Ovary (tissue), 9 donors: ENCODE measurements around the gene MAP4K4. TPM values are rescaled to one million over a fixed set of nuclear protein-coding genes. Genes with fewer than 3 reads are reported as not detected.

Experiments used
- DNase-seq, 5 donors: peaks; one replicate each; pipeline ENCODE4 v3.0.0-alpha.2; 2019 to 2020
- H3K27ac ChIP-seq, 2 donors: fragments of 200-600 bp; one replicate each; pipeline versions ENCODE4 v1.5.1 to v1.8.0; 2019 to 2022
- H3K27me3 ChIP-seq: fragments of 200-600 bp; one replicate; pipeline ENCODE4 v1.8.0; 2022
- H3K36me3 ChIP-seq: fragments of 200-600 bp; sonication (generic); one replicate; pipeline ENCODE4 v1.5.1; 2019
- H3K4me1 ChIP-seq: one replicate; pipeline ENCODE4 v1.8.1; 2013; ENCODE audit warnings: mild to moderate bottlenecking, moderate library complexity; ENCODE audit not compliant: insufficient read depth
- H3K4me3 ChIP-seq: fragments of 200-600 bp; sonication (generic); one replicate; pipeline ENCODE4 v1.5.1; 2017
- H3K9me3 ChIP-seq, 2 donors: fragments of 200-600 bp in 1 of 2; sonication (generic) in 1 of 2; one replicate each; pipeline versions ENCODE4 v1.5.1 to v1.8.1; 2013 to 2019; ENCODE audit warnings: mild to moderate bottlenecking in 1 of 2, moderate library complexity in 1 of 2
- CTCF ChIP-seq, 3 donors: fragments of 450-650 bp in 2 of 3; fragments of 200-600 bp in 1 of 3; IDR thresholded peaks; one replicate each; pipeline versions ENCODE4 v1.5.1 to v1.8.0; 2016 to 2022; ENCODE audit warnings: antibody characterized with exemption in 3 of 3, mild to moderate bottlenecking in 1 of 3
- EP300 ChIP-seq: sonication (generic); formaldehyde crosslinking; IDR thresholded peaks from one replicate; pipeline ENCODE4 v1.6.1; 2017; ENCODE audit warnings: antibody characterized with exemption
- POLR2A ChIP-seq: fragments of 450-650 bp; IDR thresholded peaks from one replicate; pipeline ENCODE4 v1.6.1; 2017; ENCODE audit warnings: antibody characterized with exemption, mild to moderate bottlenecking, moderate library complexity
- WGBS, 3 donors: extraction: QIAGEN DNeasy Blood & Tissue Kit in 1 of 3; methylation state at CpG; one replicate each; pipeline versions ENCODE4 v1.1.5 to v1.1.7; 2013 to 2017; 5-methylcytosine and 5-hydroxymethylcytosine counted together
- intact Hi-C, 4 donors: fragments of 100-400 bp; cut with DNase I; formaldehyde crosslinking; loops; one replicate each; pipeline versions ENCODE4 v1.11.0 to v1.15.1; 2022 to 2023
- polyA plus RNA-seq, 2 donors: library from polyadenylated mRNA; stranded (reverse); fragments of 200-250 nt in 1 of 2; fragments of 350-450 nt in 1 of 2; fragmentation: Illumina TruSeq in 1 of 2; extraction: RNeasy Lipid Tissue Mini Kit (QIAGEN cat#74804) in 1 of 2; gene quantifications; one replicate each; pipeline ENCODE4 v1.2.3, GENCODE V29; 2013 to 2014
- total RNA-seq, 7 donors: library from RNA; depleted of rRNA in 2 of 7; stranded (reverse); fragments of >200 nt in 2 of 7; fragmentation: NEBNext Ultra II Directional in 3 of 7; extraction: Animal tissue kit (Norgen Biotek cat#: 25700) in 3 of 7; gene quantifications; one replicate each; pipeline versions ENCODE4 v1.1.0 to v1.2.4, GENCODE V29; 2016 to 2023
- donor health status: DM: no; HTN: no; CAD: no; lungs with moderate emphysema.
- donor health status: DM: no; HTN: no; CAD: no.
- donor health status: Bipolar disorder and iron deficiency.
- donor health status: DM: yes; HTN: yes; CAD: no.
- donor health status: DM: no; HTN: no; CAD: no.
- donor health status: DM: yes; HTN: yes; CAD: no.

Gene MAP4K4
- total and polyA plus RNA-seq, 9 donors, result 23.9 to 60.9 (median 49.7) TPM

- no peak overlapping the region for H3K4me3 ChIP-seq
- DNase-seq, result no peak
- H3K9me3 ChIP-seq, result no peaks in the 10 kb centered on the region
- H3K27ac ChIP-seq, result no peak overlapping the region
- WGBS, 3 donors, result 69 to 81% (median 77%) methylated on average over 4 of the region's 4 CpGs
- H3K27me3 ChIP-seq, result no peaks in the 10 kb centered on the region
- intact Hi-C loops, result no loop called here
- TF ChIP-seq CTCF (IDR thresholded peaks at IDR 0.05) (no peak), POLR2A (no peak), EP300 (no peak)
- H3K36me3 ChIP-seq, result no peaks in the 10 kb centered on the region
- peaks cover 40% of the 10 kb centered on the region for H3K4me1 ChIP-seq
Observed at GRCh38 chr2:101732199-101732598, 34.7 kb downstream of the MAP4K4 start.

DNA sequence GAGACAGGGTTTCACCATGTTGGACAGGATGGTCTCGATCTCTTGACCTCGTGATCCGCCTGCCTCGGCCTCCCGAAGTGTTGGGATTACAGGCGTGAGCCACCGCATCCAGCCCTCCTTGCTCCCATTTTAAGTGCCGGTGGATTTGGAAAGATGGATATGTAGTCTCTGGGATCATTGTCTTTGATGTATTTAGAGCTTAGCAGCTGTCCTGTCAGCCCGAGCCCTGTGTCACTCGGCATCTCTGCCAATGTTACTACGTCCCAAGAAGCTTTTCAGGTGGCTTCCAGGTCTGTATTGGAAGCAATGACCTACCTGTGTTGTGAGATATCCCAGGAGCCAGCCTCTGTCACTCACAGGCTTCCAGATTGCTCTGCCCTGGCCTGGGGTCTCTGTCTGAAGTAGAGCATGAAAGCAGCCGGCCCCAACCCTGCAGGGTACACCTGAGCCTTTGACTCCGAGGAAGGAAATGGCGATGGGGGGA, 35.3 kb downstream of the MAP4K4 start:
- Histone ChIP-seq H3K27me3 (no peaks in the 10 kb centered on the region), H3K9me3 (no peaks in the 10 kb centered on the region), H3K4me3 (no peak overlapping the region), H3K27ac (no peak overlapping the region), H3K36me3 (no peaks in the 10 kb centered on the region), H3K4me1 (peaks cover 42% of the 10 kb centered on the region)
- TF ChIP-seq CTCF (IDR thresholded peaks at IDR 0.05) (no peak), POLR2A (no peak), EP300 (no peak)
- DNase-seq, result no peak
- WGBS, 3 donors, result 94 to 97% (median 96%) methylated on average over 14 of the region's 14 CpGs
- intact Hi-C loops, result no loop called here

GRCh38 chr2:101733257-101733993, 35.9 kb downstream of the MAP4K4 start:
- Histone ChIP-seq H3K9me3 (no peaks in the 10 kb centered on the region), H3K4me3 (no peak overlapping the region), H3K36me3 (no peaks in the 10 kb centered on the region), H3K4me1 (peaks cover 41% of the 10 kb centered on the region), H3K27me3 (no peaks in the 10 kb centered on the region), H3K27ac (peak overlapping the region in 1 of 2 donors; percentile 52)
- peak in 1 of 5 donors; percentile 27 for DNase-seq
- WGBS, 3 donors, result 52 to 68% (median 59%) methylated on average over 4 of the region's 4 CpGs
- intact Hi-C loops, result no loop called here
- no peak for TF ChIP-seq CTCF (IDR thresholded peaks at IDR 0.05)
- no peak for TF ChIP-seq EP300
- no peak for TF ChIP-seq POLR2A

- Histone ChIP-seq H3K36me3 (no peaks in the 10 kb centered on the region), H3K4me1 (peaks cover 39% of the 10 kb centered on the region), H3K9me3 (no peaks in the 10 kb centered on the region), H3K4me3 (no peak overlapping the region), H3K27me3 (no peaks in the 10 kb centered on the region), H3K27ac (no peak overlapping the region)
- TF ChIP-seq POLR2A (no peak), CTCF (IDR thresholded peaks at IDR 0.05) (no peak), EP300 (no peak)
- WGBS, 3 donors, result 76 to 78% (median 77%) methylated on average over 9 of the region's 9 CpGs
- no peak for DNase-seq
- intact Hi-C loops, result no loop called here
Observed at GRCh38 chr2:101734505-101735165, 37.1 kb downstream of the MAP4K4 start.
